ENCODE measurements around the gene DAPP1. TPM values are rescaled to one million over a fixed set of nuclear protein-coding genes. Genes with fewer than 3 reads are reported as not detected.

The DAPP1 gene
- total and polyA plus RNA-seq, 10 of the 15 experiments (the other 5 are each of a cell fraction or from before 2014, with no cell fraction given) = 46.5 to 147 (median 74.2) TPM

- TF ChIP-seq E4F1 (IDR thresholded peaks at IDR 0.05; ENCODE audit: borderline replicate concordance, partially characterized antibody) (no peak), NBN (IDR thresholded peaks at IDR 0.05) (no peak), ETV6 (conservative IDR thresholded peaks at IDR 0.05 in 1 of 2, IDR thresholded peaks at IDR 0.05 in 1 of 2; ENCODE audit: borderline replicate concordance in 1 of 2, low read depth in 1 of 2) (0 out of 4 replicates have a peak, but pooled peaks of 1 of the 2 experiments have one; percentile 39), FOS (IDR thresholded peaks at IDR 0.05; ENCODE audit: borderline replicate concordance, extremely low read depth, insufficient read length) (no peak), NR2C2 (IDR thresholded peaks at IDR 0.05; ENCODE audit: borderline replicate concordance, control insufficient read depth, insufficient read length, low read depth) (peak; percentile 74), PAX8 (IDR thresholded peaks at IDR 0.05) (no peak), SMAD5 (IDR thresholded peaks at IDR 0.05; ENCODE audit: low read depth) (peak; percentile 51; the same call in 1 of the 2 replicates), IRF3 (IDR thresholded peaks at IDR 0.05) (no peak), USF1 (IDR thresholded peaks at IDR 0.05; ENCODE audit: borderline replicate concordance, extremely low read length, insufficient read depth, low read depth, low read length) (peak; percentile 81), ZNF24 (IDR thresholded peaks at IDR 0.05) (no peak), DPF2 (IDR thresholded peaks at IDR 0.05) (no peak), ZNF207 (IDR thresholded peaks at IDR 0.05; ENCODE audit: borderline replicate concordance) (no peak), E2F8 (IDR thresholded peaks at IDR 0.05; ENCODE audit: low read depth, partially characterized antibody) (no peak), WRNIP1 (IDR thresholded peaks at IDR 0.05; ENCODE audit: borderline replicate concordance, low read depth, low read length) (no peak), RELB (IDR thresholded peaks at IDR 0.05; ENCODE audit: low read depth) (peak; percentile 88)
Measured at GRCh38 chr4:99894161-99894997, 77.8 kb downstream of the DAPP1 start, which contains the start of gene LAMTOR3 (continued).
